ENCODE measurements around the gene TPGS2.

DNA sequence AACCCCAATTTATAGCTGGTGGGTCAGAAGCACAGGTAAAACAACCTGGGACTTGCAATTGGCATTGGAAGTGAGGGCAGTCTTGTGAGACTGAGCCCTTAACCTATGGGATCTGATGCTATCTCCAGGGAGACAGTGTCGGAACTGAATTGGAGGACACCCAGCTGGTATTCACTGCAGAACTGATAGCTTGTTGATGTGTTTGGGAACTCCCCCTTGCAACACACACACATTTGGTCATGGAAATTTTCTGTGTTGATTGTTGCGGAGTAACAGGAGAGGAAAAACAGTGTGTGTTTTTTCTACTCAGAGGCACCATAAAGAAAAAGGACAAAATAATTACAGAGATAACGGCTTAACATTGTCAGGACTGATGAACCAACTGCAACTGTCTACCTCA is 16.1 kb downstream of the TPGS2 start:
- TF ChIP-seq POLR2AphosphoS5 (IDR thresholded peaks at IDR 0.05; ENCODE audit: low read depth, low read length) (no peak), TAF1 (IDR thresholded peaks at IDR 0.05; ENCODE audit: borderline replicate concordance, low read depth, low read length) (no peak), POLR2A (IDR thresholded peaks at IDR 0.05; ENCODE audit: low read depth, low read length) (no peak)
